Kidney (tissue), 14 donors: ENCODE results near the gene IGFL1. TPM values are rescaled to one million over a fixed set of nuclear protein-coding genes. Genes with fewer than 3 reads are reported as not detected.
"Not testable (repeated sequence)": the region's sequence is repeated elsewhere in the genome, so short reads cannot be mapped to it uniquely, and the experiment has no call there.

ENCODE experiments used
- DNase-seq, 5 donors: peaks; one replicate each; pipeline ENCODE4 v3.0.0-alpha.2; 2013 to 2020
- FAIRE-seq: peaks from 2 replicates; lab custom pipeline; 2012; peaks lifted over from hg19 to GRCh38; lab: Jason Lieb, UNC
- H3K27ac ChIP-seq, 2 donors: one replicate each; pipeline ENCODE4 v1.7.0; 2013; ENCODE audit warnings: low read depth in 2 of 2, low read length in 2 of 2, inconsistent platforms in 1 of 2
- H3K27me3 ChIP-seq: one replicate; pipeline ENCODE4 v1.7.1; 2013; ENCODE audit warnings: low read length, inconsistent platforms; ENCODE audit not compliant: control insufficient read depth, insufficient read depth
- H3K36me3 ChIP-seq, 3 donors: one replicate each; pipeline versions ENCODE4 v1.7.0 to v1.7.1; 2013; ENCODE audit warnings: low read length in 3 of 3, control low read depth in 1 of 3, inconsistent platforms in 1 of 3; ENCODE audit not compliant: insufficient read depth in 3 of 3, control insufficient read depth in 2 of 3
- H3K4me1 ChIP-seq, 3 donors: one replicate each; pipeline versions ENCODE4 v1.7.0 to v1.7.1; 2013; ENCODE audit warnings: low read length in 3 of 3, inconsistent platforms in 1 of 3, low read depth in 1 of 3; ENCODE audit not compliant: control insufficient read depth in 2 of 3, insufficient read depth in 2 of 3
- H3K4me3 ChIP-seq, 3 donors: one replicate each; pipeline versions ENCODE4 v1.7.0 to v1.8.1; 2013; ENCODE audit warnings: low read length in 3 of 3, control low read depth in 1 of 3, inconsistent platforms in 1 of 3
- H3K9ac ChIP-seq, 3 donors: one replicate each; pipeline versions ENCODE4 v1.7.0 to v1.7.1; 2013; ENCODE audit warnings: low read length in 3 of 3, control low read depth in 1 of 3, inconsistent platforms in 1 of 3
- H3K9me3 ChIP-seq, 3 donors: one replicate each; pipeline versions ENCODE4 v1.7.0 to v1.7.1; 2013; ENCODE audit warnings: low read length in 3 of 3, control low read depth in 1 of 3, inconsistent platforms in 1 of 3; ENCODE audit not compliant: control insufficient read depth in 2 of 3, insufficient read depth in 1 of 3
- CTCF ChIP-seq: IDR thresholded peaks from 3 replicates; pipeline ENCODE4 v1.5.1; 2012; ENCODE audit warnings: mild to moderate bottlenecking, moderate library complexity, borderline replicate concordance; ENCODE audit not compliant: insufficient read depth; ENCODE audit errors: extremely low read depth
- intact Hi-C: fragments of 100-400 bp; cut with DNase I; formaldehyde crosslinking; loops from one replicate; pipeline ENCODE4 v1.11.1; 2022
- polyA plus RNA-seq: library from polyadenylated mRNA; stranded (reverse); fragments of 350-450 nt; fragmentation: Illumina TruSeq; extraction: RNeasy Lipid Tissue Mini Kit (QIAGEN cat#74804); gene quantifications from one replicate; pipeline ENCODE4 v1.2.3, GENCODE V29; 2014; ENCODE audit warnings: low read depth, low replicate concordance; ENCODE audit not compliant: insufficient read depth
- total RNA-seq: library from RNA; stranded (reverse); fragmentation: NEBNext Ultra II Directional; extraction: Animal tissue kit (Norgen Biotek cat#: 25700); gene quantifications from one replicate; pipeline ENCODE4 v1.2.1, GENCODE V29; 2021
- donor health status: control.
- donor health status: control.
- donor health status: control.
- donor health status: control.
- donor health status: control.
- donor health status: DM: yes; HTN: yes; CAD: no.
- donor health status: Normal renal cell carcinoma (clear cell type).

IGFL1 gene
- total and polyA plus RNA-seq, 2 donors from 2014 or later, result not detected

GRCh38 chr19:46262684-46263296 is 33.2 kb downstream of the IGFL1 start:
- not testable (repeated sequence) for H3K27ac ChIP-seq, FAIRE-seq, DNase-seq, H3K4me3 ChIP-seq, H3K4me1 ChIP-seq, H3K36me3 ChIP-seq, H3K27me3 ChIP-seq, H3K9ac ChIP-seq, H3K9me3 ChIP-seq
- intact Hi-C loops, result loop anchor here (10.0 kb wide), 1 partner anchor 238 kb away; the partner anchor contains the start of gene PGLYRP1

DNA sequence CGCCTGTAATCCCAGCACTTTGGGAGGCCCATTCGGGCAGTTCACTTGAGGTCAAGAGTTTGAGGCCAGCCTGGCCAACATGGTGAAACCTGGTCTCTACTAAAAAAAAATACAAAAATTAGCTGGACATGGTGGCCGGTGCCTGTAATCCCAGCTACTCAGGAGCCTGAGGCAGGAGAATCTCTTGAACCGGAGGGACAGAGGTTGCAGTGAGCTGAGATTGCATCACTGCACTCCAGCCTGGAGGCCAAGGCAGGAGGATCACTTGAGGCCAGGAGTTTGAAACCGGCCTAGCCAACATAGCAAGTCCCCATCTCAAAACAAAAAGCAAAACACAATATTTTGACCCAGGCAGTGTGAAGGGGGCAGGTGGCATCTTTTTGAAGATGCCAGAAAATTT is 35.3 kb downstream of the IGFL1 start:
- not testable (repeated sequence) for H3K9ac ChIP-seq, H3K4me3 ChIP-seq, DNase-seq, H3K36me3 ChIP-seq, FAIRE-seq, H3K9me3 ChIP-seq, H3K4me1 ChIP-seq, H3K27ac ChIP-seq, H3K27me3 ChIP-seq
- intact Hi-C loops, result loop anchor here (10.0 kb wide), 1 partner anchor 240 kb away; the partner anchor contains the start of gene PGLYRP1

GRCh38 chr19:46265217-46265828 is 35.8 kb downstream of the IGFL1 start:
- DNase-seq (peak in 4 of 5 donors; percentile 81 to 91 (median 85)), FAIRE-seq (peak; percentile 6)

DNA sequence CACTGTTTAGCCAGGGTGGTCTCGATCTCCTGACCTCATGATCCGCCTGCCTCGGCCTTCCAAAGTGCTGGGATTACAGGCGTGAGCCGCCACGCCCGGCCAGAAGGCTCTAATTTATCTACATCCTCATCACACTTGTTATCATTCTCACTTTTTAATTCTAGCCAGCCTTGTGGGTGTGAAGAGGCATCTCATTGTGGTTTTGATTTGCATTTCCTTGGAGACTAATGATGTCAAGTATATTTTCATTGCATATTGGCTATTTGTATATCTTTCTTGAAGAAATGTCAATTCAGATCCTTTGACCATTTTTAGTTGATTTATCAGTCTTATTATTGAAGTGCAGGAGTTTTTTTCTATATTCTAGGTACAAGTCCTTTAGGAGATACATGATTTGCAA is 39.6 kb downstream of the IGFL1 start:
- intact Hi-C loops, result loop anchor here (10.0 kb wide), 1 partner anchor 244 kb away; the partner anchor contains the start of gene PGLYRP1
- Histone ChIP-seq H3K4me3 (no peak overlapping the region), H3K9me3 (no peaks in the 10 kb centered on the region), H3K4me1 (no peaks in the 10 kb centered on the region), H3K36me3 (no peaks in the 10 kb centered on the region), H3K27ac (no peak overlapping the region), H3K9ac (no peak overlapping the region), H3K27me3 (no peaks in the 10 kb centered on the region)
- FAIRE-seq (no peak), DNase-seq (no peak)
- TF ChIP-seq CTCF, result no peak

More at GRCh38 chr19:46265217-46265828, 35.8 kb downstream of the IGFL1 start:
- H3K9me3 ChIP-seq, result no peaks in the 10 kb centered on the region
- no peak overlapping the region for H3K9ac ChIP-seq
- peak; percentile 89 for TF ChIP-seq CTCF
- H3K4me1 ChIP-seq, result no peaks in the 10 kb centered on the region
- H3K27ac ChIP-seq, result no peak overlapping the region
- no peak overlapping the region for H3K4me3 ChIP-seq
- H3K27me3 ChIP-seq, result no peaks in the 10 kb centered on the region
- no peaks in the 10 kb centered on the region for H3K36me3 ChIP-seq
- intact Hi-C loops, result loop anchor here (10.0 kb wide), 1 partner anchor 241 kb away; the partner anchor contains the start of gene PGLYRP1
